Measurements from ENCODE around the gene ZNF638.

ZNF638 gene

GRCh38 chr2:71331581-71332434, at the start of gene ZNF638 (continued):
- TF ChIP-seq CTCF (tag by site-specific recombination; IDR thresholded peaks at IDR 0.05) (peak; percentile 90), ZNF362 (tag by site-specific recombination; IDR thresholded peaks at IDR 0.05) (peak; percentile 6; the same call in 1 of the 2 replicates), ZNF600 (tag by site-specific recombination; IDR thresholded peaks at IDR 0.05) (peak; percentile 83), ZBTB20 (tag by site-specific recombination; IDR thresholded peaks at IDR 0.05) (peak; percentile 67; the same call in 1 of the 2 replicates), ZBTB48 (tag by site-specific recombination; IDR thresholded peaks at IDR 0.05) (peak; percentile 70), RBAK (tag by site-specific recombination; IDR thresholded peaks at IDR 0.05) (no peak), ZNF654 (tag by site-specific recombination; IDR thresholded peaks at IDR 0.05; ENCODE audit: low read depth) (peak; percentile 10; the same call in 1 of the 2 replicates), ZBTB26 (tag by site-specific recombination; optimal IDR thresholded peaks at IDR 0.05) (peak; percentile 68), ZNF76 (tag by site-specific recombination; IDR thresholded peaks at IDR 0.05; ENCODE audit: borderline replicate concordance, low read depth) (0 out of 2 replicates have a peak, but pooled peaks have one; percentile 64), ZNF335 (tag by site-specific recombination; conservative IDR thresholded peaks at IDR 0.05) (peak; percentile 83), ZNF610 (tag by site-specific recombination; IDR thresholded peaks at IDR 0.05; ENCODE audit: borderline replicate concordance) (no peak), ZFHX2 (tag by site-specific recombination; conservative IDR thresholded peaks at IDR 0.05) (peak; percentile 7; the same call in 1 of the 2 replicates), ZBTB17 (tag by site-specific recombination; IDR thresholded peaks at IDR 0.05) (peak; percentile 98), ZNF24 (tag by site-specific recombination; IDR thresholded peaks at IDR 0.05) (0 out of 2 replicates have a peak, but pooled peaks have one; percentile 3), GLIS2 (tag by site-specific recombination; IDR thresholded peaks at IDR 0.05) (peak; percentile 74), YY1 (tag by site-specific recombination; IDR thresholded peaks at IDR 0.05) (peak; percentile 42; the same call in 1 of the 2 replicates), SP7 (tag by site-specific recombination; IDR thresholded peaks at IDR 0.05) (no peak; the same call in 1 of the 2 replicates), IKZF3 (tag by site-specific recombination; IDR thresholded peaks at IDR 0.05) (peak; percentile 51; the same call in 1 of the 2 replicates), ZNF48 (tag by site-specific recombination; IDR thresholded peaks at IDR 0.05) (no peak), ZNF777 (tag by site-specific recombination; IDR thresholded peaks at IDR 0.05; ENCODE audit: borderline replicate concordance) (peak; percentile 35; the same call in 1 of the 2 replicates), ZNF629 (tag by site-specific recombination; IDR thresholded peaks at IDR 0.05) (0 out of 2 replicates have a peak, but pooled peaks have one; percentile 3), ZNF658 (tag by site-specific recombination; IDR thresholded peaks at IDR 0.05) (no peak)

GRCh38 chr2:71281950-71282349, 49.6 kb upstream of the ZNF638 start:
- CTCF ChIA-PET = interaction anchor here (0.7 to 3.2 kb wide), 5 partner anchors 17 to 228 kb away, joined by 3 to 26 read pairs (median 3); no protein-coding TSS in a partner anchor
- no peak overlapping the region for H3K27ac ChIP-seq (ENCODE audit: extremely low read depth, low read depth, low read length)
- H3K9me3 ChIP-seq (ENCODE audit: control insufficient read depth, insufficient read depth, low read depth, low read length) = no peaks in the 10 kb centered on the region
- H3K36me3 ChIP-seq (ENCODE audit: control insufficient read depth in 2 of 2, insufficient read depth in 1 of 2, low read length in 2 of 2) = no peaks in the 10 kb centered on the region
- TF ChIP-seq ZNF580 (tag by site-specific recombination; IDR thresholded peaks at IDR 0.05) = no peak
- TF ChIP-seq ZNF16 (tag by site-specific recombination; IDR thresholded peaks at IDR 0.05; ENCODE audit: low read depth) = no peak
- TF ChIP-seq SCRT1 (tag by site-specific recombination; IDR thresholded peaks at IDR 0.05; ENCODE audit: borderline replicate concordance) = no peak
- TF ChIP-seq KLF10 (tag by site-specific recombination; IDR thresholded peaks at IDR 0.05) = no peak
- no peak overlapping the region for H3K4me3 ChIP-seq (ENCODE audit: low read depth, low read length)
- H3K4me1 ChIP-seq (ENCODE audit: control insufficient read depth, insufficient read depth, low read length) = peaks cover 10% of the 10 kb centered on the region
- POLR2A ChIA-PET = no interaction called here
